KMS-11 (cell line): ENCODE measurements around the gene DDB1.

ENCODE experiments used
- H2AFZ ChIP-seq: fragments of 200-600 bp; sonication (generic); 2 replicates; pipeline ENCODE4 v1.6.1; 2016; ENCODE audit warnings: antibody characterized with exemption, mixed run types, low read depth
- H3K27ac ChIP-seq: fragments of 200-600 bp; sonication (generic); 2 replicates; pipeline ENCODE4 v1.6.1; 2016; ENCODE audit warnings: mild to moderate bottlenecking, mixed run types
- H3K27me3 ChIP-seq: fragments of 200-600 bp; sonication (generic); 2 replicates; pipeline ENCODE4 v1.6.1; 2017; ENCODE audit warnings: mild to moderate bottlenecking, low read depth, mixed run types, moderate library complexity; ENCODE audit not compliant: insufficient read depth
- H3K36me3 ChIP-seq: fragments of 200-600 bp; sonication (generic); 2 replicates; pipeline ENCODE4 v1.6.1; 2017; ENCODE audit warnings: mild to moderate bottlenecking, mixed run types; ENCODE audit not compliant: insufficient read depth
- H3K4me1 ChIP-seq: fragments of 200-600 bp; sonication (generic); 2 replicates; pipeline ENCODE4 v1.6.1; 2016; ENCODE audit warnings: mild to moderate bottlenecking, low read depth, mixed run types; ENCODE audit not compliant: poor library complexity, severe bottlenecking
- H3K4me2 ChIP-seq: fragments of 200-600 bp; sonication (generic); 2 replicates; pipeline ENCODE4 v1.7.0; 2016; ENCODE audit warnings: mild to moderate bottlenecking, mixed run types
- H3K4me3 ChIP-seq: fragments of 200-600 bp; sonication (generic); IDR thresholded peaks from 2 replicates; pipeline ENCODE4 v1.6.1; 2017; ENCODE audit warnings: low read depth, low read length, mixed read lengths; ENCODE audit not compliant: insufficient read depth
- H3K79me2 ChIP-seq: fragments of 200-600 bp; sonication (generic); 2 replicates; pipeline ENCODE4 v1.6.1; 2016; ENCODE audit warnings: low read depth, mixed run types; ENCODE audit not compliant: insufficient read depth
- H3K9ac ChIP-seq: fragments of 200-600 bp; sonication (generic); 2 replicates; pipeline ENCODE4 v1.6.1; 2016; ENCODE audit warnings: mild to moderate bottlenecking, mixed run types
- H4K20me1 ChIP-seq: fragments of 200-600 bp; sonication (generic); 2 replicates; pipeline ENCODE4 v1.6.1; 2016; ENCODE audit warnings: mild to moderate bottlenecking, mixed run types; ENCODE audit not compliant: insufficient read depth
- TF ChIP-seq, protein P1 (sequence below): fragments of 200-600 bp; sonication (generic); conservative IDR thresholded peaks from 2 replicates; pipeline ENCODE4 v1.6.1; 2017; ENCODE audit warnings: low read depth, mild to moderate bottlenecking, antibody characterized with exemption, low read length, moderate library complexity, mixed read lengths

The DDB1 gene

DNA sequence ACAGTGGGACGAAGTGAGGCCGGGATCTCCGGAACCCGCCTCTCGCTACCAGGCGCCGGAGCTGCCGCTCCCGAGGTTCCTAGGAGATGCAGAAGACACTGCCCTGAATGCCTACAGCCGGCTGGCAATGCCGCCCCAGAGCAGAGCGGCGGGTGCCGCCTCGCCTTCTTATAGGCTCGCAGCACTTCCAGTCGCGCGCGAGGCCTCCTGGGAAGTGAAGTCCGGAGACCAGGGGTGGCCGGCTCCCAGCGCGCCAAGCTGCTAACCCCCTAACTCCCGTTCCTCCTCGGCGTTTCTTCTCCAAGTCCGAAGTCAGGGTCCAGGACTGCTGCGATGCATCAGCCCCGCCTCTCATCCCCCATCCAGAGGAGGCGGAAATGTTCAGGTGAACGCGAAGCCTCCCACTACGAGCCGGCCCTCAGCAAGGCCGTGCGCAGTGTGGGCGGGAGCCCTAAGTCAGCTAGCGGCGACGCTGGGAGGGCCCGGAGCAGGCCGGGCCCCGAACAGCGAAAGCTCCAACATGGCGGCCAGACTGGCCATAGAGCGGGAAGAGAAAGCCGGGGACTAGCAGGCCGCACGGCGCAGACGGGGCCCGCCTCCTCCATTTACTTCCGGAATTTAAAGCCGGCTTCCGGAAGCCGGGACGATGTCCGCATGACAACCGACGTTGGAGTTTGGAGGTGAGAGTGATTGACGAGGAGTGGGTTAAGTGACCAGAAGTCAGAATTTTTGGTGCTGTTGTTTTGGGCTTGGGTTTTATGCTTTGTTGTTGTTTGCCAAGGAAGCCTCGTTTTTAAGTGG, 29.0 kb upstream of the DDB1 start, which contains the start of the genes CYB561A3 and TMEM138:
Gene CYB561A3, minus strand, starts transcription at position 142 of the 801 bp plus-strand sequence. CDS start 5,169 bp downstream, outside the sequence.
Gene TMEM138, plus strand, starts transcription at position 634 of the 801 bp plus-strand sequence. CDS start 2,017 bp downstream, outside the sequence.
- peak within 1 kb of the TSS; percentile 85 for H3K4me2 ChIP-seq
- H3K36me3 ChIP-seq = peaks cover 13% of the 10 kb centered on the region; the same call in 1 of the 2 replicates
- peaks cover 59% of the 10 kb centered on the region for H3K4me1 ChIP-seq
- H3K4me3 ChIP-seq = peak within 1 kb of the TSS; percentile 11
- TF ChIP-seq, protein P1, sequence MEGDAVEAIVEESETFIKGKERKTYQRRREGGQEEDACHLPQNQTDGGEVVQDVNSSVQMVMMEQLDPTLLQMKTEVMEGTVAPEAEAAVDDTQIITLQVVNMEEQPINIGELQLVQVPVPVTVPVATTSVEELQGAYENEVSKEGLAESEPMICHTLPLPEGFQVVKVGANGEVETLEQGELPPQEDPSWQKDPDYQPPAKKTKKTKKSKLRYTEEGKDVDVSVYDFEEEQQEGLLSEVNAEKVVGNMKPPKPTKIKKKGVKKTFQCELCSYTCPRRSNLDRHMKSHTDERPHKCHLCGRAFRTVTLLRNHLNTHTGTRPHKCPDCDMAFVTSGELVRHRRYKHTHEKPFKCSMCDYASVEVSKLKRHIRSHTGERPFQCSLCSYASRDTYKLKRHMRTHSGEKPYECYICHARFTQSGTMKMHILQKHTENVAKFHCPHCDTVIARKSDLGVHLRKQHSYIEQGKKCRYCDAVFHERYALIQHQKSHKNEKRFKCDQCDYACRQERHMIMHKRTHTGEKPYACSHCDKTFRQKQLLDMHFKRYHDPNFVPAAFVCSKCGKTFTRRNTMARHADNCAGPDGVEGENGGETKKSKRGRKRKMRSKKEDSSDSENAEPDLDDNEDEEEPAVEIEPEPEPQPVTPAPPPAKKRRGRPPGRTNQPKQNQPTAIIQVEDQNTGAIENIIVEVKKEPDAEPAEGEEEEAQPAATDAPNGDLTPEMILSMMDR = no peak
- peak within 1 kb of the TSS; percentile 96 for H3K9ac ChIP-seq
- peak within 1 kb of the TSS; percentile 64 for H2AFZ ChIP-seq
- peak within 1 kb of the TSS; percentile 94 for H3K27ac ChIP-seq
- no peaks in the 10 kb centered on the region for H3K27me3 ChIP-seq
- peaks cover 50% of the 10 kb centered on the region for H3K79me2 ChIP-seq
- no peaks in the 10 kb centered on the region for H4K20me1 ChIP-seq

- Histone ChIP-seq H2AFZ (peak overlapping the region; percentile 64), H3K27ac (peak overlapping the region; percentile 94)
Measured at GRCh38 chr11:61361237-61361740, 28.4 kb upstream of the DDB1 start.

GRCh38 chr11:61359516-61359915, 26.6 kb upstream of the DDB1 start:
- no peaks in the 10 kb centered on the region for H4K20me1 ChIP-seq
- H3K27me3 ChIP-seq = no peaks in the 10 kb centered on the region
- H2AFZ ChIP-seq = no peak overlapping the region
- H3K4me2 ChIP-seq = peak overlapping the region; percentile 85; the same call in 1 of the 2 replicates
- TF ChIP-seq, protein P1 = no peak
- no peak overlapping the region for H3K4me3 ChIP-seq
- H3K27ac ChIP-seq = no peak overlapping the region
- H3K79me2 ChIP-seq = peaks cover 46% of the 10 kb centered on the region
- peaks cover 2% of the 10 kb centered on the region; the same call in 1 of the 2 replicates for H3K36me3 ChIP-seq
- no peak overlapping the region for H3K9ac ChIP-seq
- peaks cover 36% of the 10 kb centered on the region for H3K4me1 ChIP-seq

More at GRCh38 chr11:61361237-61361740, 28.4 kb upstream of the DDB1 start:
- peak overlapping the region; percentile 11 for H3K4me3 ChIP-seq
- H3K9ac ChIP-seq = peak overlapping the region; percentile 96
- H3K4me2 ChIP-seq = peak overlapping the region; percentile 85
- H4K20me1 ChIP-seq = no peaks in the 10 kb centered on the region
- H3K79me2 ChIP-seq = peaks cover 50% of the 10 kb centered on the region
- H3K36me3 ChIP-seq = peaks cover 12% of the 10 kb centered on the region; the same call in 1 of the 2 replicates
- TF ChIP-seq, protein P1 = no peak
- no peaks in the 10 kb centered on the region for H3K27me3 ChIP-seq
- H3K4me1 ChIP-seq = peaks cover 52% of the 10 kb centered on the region

DNA sequence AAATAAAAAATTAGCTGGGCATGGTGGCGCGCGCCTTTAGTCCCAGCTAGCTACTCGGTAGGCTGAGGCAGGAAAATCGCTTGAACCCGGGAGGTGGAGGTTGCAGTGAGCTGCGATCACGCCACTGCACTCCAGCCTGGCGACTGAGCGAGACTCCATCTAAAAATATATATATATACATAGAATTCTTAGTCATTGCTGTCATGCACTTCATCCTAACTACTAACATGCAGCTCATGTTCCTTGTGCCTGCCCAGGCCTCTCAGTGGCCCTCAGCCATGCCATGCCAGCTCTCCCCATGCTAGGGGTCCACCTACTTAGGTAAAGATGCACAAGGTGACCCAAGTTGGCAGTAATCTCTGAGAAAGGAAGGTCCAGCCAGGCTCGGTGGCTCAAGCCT, 25.7 kb upstream of the DDB1 start:
- TF ChIP-seq, protein P1 = no peak
- Histone ChIP-seq H3K9ac (no peak overlapping the region), H2AFZ (no peak overlapping the region), H3K4me3 (no peak overlapping the region), H3K4me2 (no peak overlapping the region), H3K27ac (no peak overlapping the region), H3K36me3 (no peaks in the 10 kb centered on the region), H3K79me2 (peaks cover 37% of the 10 kb centered on the region), H3K27me3 (no peaks in the 10 kb centered on the region), H4K20me1 (no peaks in the 10 kb centered on the region), H3K4me1 (peaks cover 28% of the 10 kb centered on the region)
